Right lobe of liver (tissue), 4 donors: Measurements from ENCODE around the gene NRL.

Experiments
- CTCF ChIP-seq, 4 donors: fragments of 200-600 bp in 3 of 4; fragments of 450-650 bp in 1 of 4; IDR thresholded peaks; one replicate each; pipeline versions ENCODE4 v1.5.1 to v1.8.0; 2016 to 2022; ENCODE audit warnings: antibody characterized with exemption in 4 of 4, mild to moderate bottlenecking in 2 of 4
- POLR2A ChIP-seq: fragments of 450-650 bp; IDR thresholded peaks from one replicate; pipeline ENCODE4 v1.6.1; 2017; ENCODE audit warnings: antibody characterized with exemption, mild to moderate bottlenecking
- donor health status: DM: no; HTN: no; CAD: no.
- donor health status: DM: no; HTN: no; CAD: no.
- donor health status: DM: no; HTN: yes; CAD: no.

- TF ChIP-seq POLR2A, result peak; percentile 97
- TF ChIP-seq CTCF (IDR thresholded peaks at IDR 0.05), result no peak
Measured at GRCh38 chr14:24093901-24094840, 20.6 kb downstream of the NRL start, which contains the start of gene PCK2.
